HepG2 (cell line): ENCODE measurements around the gene FAM169A. TPM values are rescaled to one million over a fixed set of nuclear protein-coding genes. Genes with fewer than 3 reads are reported as not detected.

Source experiments
- ARNT ChIP-seq: fragments of 450-650 bp; IDR thresholded peaks from 2 replicates; pipeline ENCODE4 v1.6.1; 2017
- CHCHD3 ChIP-seq: sonication (generic); formaldehyde crosslinking; IDR thresholded peaks from 2 replicates; pipeline ENCODE4 v1.8.0; 2022; ENCODE audit warnings: mild to moderate bottlenecking, missing genetic modification reagents, moderate library complexity
- EP300 ChIP-seq, 3 experiments: sonication (generic) in 1 of 3; formaldehyde crosslinking in 1 of 3; IDR thresholded peaks; 2 replicates each; pipeline versions ENCODE4 v1.5.1 to v1.6.1; 2011 to 2020; ENCODE audit warnings: low read depth in 2 of 3, low read length in 2 of 3, borderline replicate concordance in 1 of 3, improper control_type of control experiment in 1 of 3, mild to moderate bottlenecking in 1 of 3, missing genetic modification reagents in 1 of 3, moderate library complexity in 1 of 3
- FOXJ3 ChIP-seq: sonication (generic); formaldehyde crosslinking; IDR thresholded peaks from 2 replicates; pipeline ENCODE4 v1.4.0; 2020; ENCODE audit warnings: missing genetic modification reagents, mild to moderate bottlenecking, borderline replicate concordance
- HDAC1 ChIP-seq: sonication (generic); formaldehyde crosslinking; IDR thresholded peaks from 2 replicates; pipeline ENCODE4 v1.5.1; 2020; ENCODE audit warnings: mild to moderate bottlenecking, missing genetic modification reagents
- HDAC2 ChIP-seq: sonication (generic); formaldehyde crosslinking; IDR thresholded peaks from 2 replicates; pipeline ENCODE4 v1.4.0; 2020; ENCODE audit warnings: missing genetic modification reagents
- HMGA1 ChIP-seq: sonication (generic); formaldehyde crosslinking; conservative IDR thresholded peaks from 2 replicates; pipeline ENCODE4 v1.4.0; 2020; ENCODE audit warnings: missing genetic modification reagents
- HNF4A ChIP-seq: sonication (generic); formaldehyde crosslinking; IDR thresholded peaks from 2 replicates; pipeline ENCODE4 v1.4.0; 2020; ENCODE audit warnings: missing genetic modification reagents
- HNF4G ChIP-seq, 2 experiments: sonication (generic) in 1 of 2; formaldehyde crosslinking in 1 of 2; IDR thresholded peaks; 2 replicates each; pipeline versions ENCODE4 v1.4.0 to v1.6.1; 2011 to 2020; ENCODE audit warnings: borderline replicate concordance in 2 of 2, low read depth in 2 of 2, mild to moderate bottlenecking in 2 of 2, low read length in 1 of 2, missing genetic modification reagents in 1 of 2, moderate library complexity in 1 of 2
- MTA3 ChIP-seq: sonication (generic); formaldehyde crosslinking; IDR thresholded peaks from 2 replicates; pipeline ENCODE4 v1.4.0; 2020; ENCODE audit warnings: missing genetic modification reagents
- NFRKB ChIP-seq: fragments of 450-650 bp; IDR thresholded peaks from 2 replicates; pipeline ENCODE4 v1.6.1; 2017
- PHF20 ChIP-seq: sonication (generic); formaldehyde crosslinking; IDR thresholded peaks from 2 replicates; pipeline ENCODE4 v1.5.0; 2020; ENCODE audit warnings: mild to moderate bottlenecking, missing genetic modification reagents
- PHF8 ChIP-seq: sonication (generic); formaldehyde crosslinking; IDR thresholded peaks from 2 replicates; pipeline ENCODE4 v1.5.0; 2020; ENCODE audit warnings: missing genetic modification reagents
- SAP130 ChIP-seq: IDR thresholded peaks from 2 replicates; pipeline ENCODE4 v1.6.1; 2016; ENCODE audit warnings: low read depth
- SETDB1 ChIP-seq: sonication (generic); formaldehyde crosslinking; IDR thresholded peaks from 2 replicates; pipeline ENCODE4 v1.5.1; 2020; ENCODE audit warnings: missing genetic modification reagents, mild to moderate bottlenecking, borderline replicate concordance
- SOX6 ChIP-seq, 2 experiments: fragments of 450-650 bp in 1 of 2; sonication (generic) in 1 of 2; formaldehyde crosslinking in 1 of 2; IDR thresholded peaks; 2 replicates each; pipeline versions ENCODE4 v1.4.0 to v1.6.1; 2017 to 2020; ENCODE audit warnings: antibody characterized with exemption in 1 of 2, mild to moderate bottlenecking in 1 of 2, missing genetic modification reagents in 1 of 2
- TCF7 ChIP-seq: sonication (generic); IDR thresholded peaks from 2 replicates; pipeline ENCODE4 v1.6.1; 2016; ENCODE audit warnings: antibody characterized with exemption, low read depth
- ZMYM2 ChIP-seq: sonication (generic); formaldehyde crosslinking; IDR thresholded peaks from 2 replicates; pipeline ENCODE4 v1.8.0; 2022; ENCODE audit warnings: mild to moderate bottlenecking, missing genetic modification reagents
- ZMYM4 ChIP-seq: sonication (generic); formaldehyde crosslinking; IDR thresholded peaks from 2 replicates; pipeline ENCODE4 v1.8.1; 2023; ENCODE audit warnings: mild to moderate bottlenecking, missing genetic modification reagents
- ZNF350 ChIP-seq: sonication (generic); formaldehyde crosslinking; IDR thresholded peaks from 2 replicates; pipeline ENCODE4 v1.4.0; 2020; ENCODE audit warnings: mild to moderate bottlenecking, low read depth, missing genetic modification reagents, borderline replicate concordance
- ZNF709 ChIP-seq: sonication (generic); formaldehyde crosslinking; IDR thresholded peaks from 2 replicates; pipeline ENCODE4 v1.5.0; 2020; ENCODE audit warnings: mild to moderate bottlenecking, missing genetic modification reagents
- ZSCAN25 ChIP-seq: sonication (generic); formaldehyde crosslinking; IDR thresholded peaks from 2 replicates; pipeline ENCODE4 v1.8.0; 2022; ENCODE audit warnings: mild to moderate bottlenecking, missing genetic modification reagents
- polyA plus RNA-seq, 8 experiments: library from polyadenylated mRNA; depleted of rRNA in 3 of 8; stranded (reverse) in 7 of 8; unstranded in 1 of 8; fragments of >200 nt; fragmentation: Illumina TruSeq in 4 of 8; extraction: Trizol in 4 of 8; gene quantifications; 2 replicates each; pipeline versions ENCODE4 v1.2.1 to v1.2.3, GENCODE V29; 2011 to 2016; ENCODE audit warnings: low read depth in 4 of 8, missing spikeins in 1 of 8, mixed read lengths in 1 of 8; ENCODE audit not compliant: insufficient read depth in 1 of 8
- total RNA-seq, 5 experiments: library from RNA; depleted of rRNA; stranded (reverse); fragments of >200 nt; fragmentation: Illumina TruSeq; extraction: Trizol; gene quantifications; 2 replicates each; pipeline ENCODE4 v1.2.3, GENCODE V29; 2016; ENCODE audit warnings: low read depth in 1 of 5
- TF ChIP-seq, protein P1 (sequence below), 2 experiments: sonication (generic) in 1 of 2; formaldehyde crosslinking in 1 of 2; IDR thresholded peaks; 2 replicates each; pipeline versions ENCODE4 v1.5.1 to v1.6.1; 2011 to 2020; ENCODE audit warnings: borderline replicate concordance in 1 of 2, low read depth in 1 of 2, low read length in 1 of 2, mild to moderate bottlenecking in 1 of 2, missing genetic modification reagents in 1 of 2, moderate library complexity in 1 of 2
- TF ChIP-seq, protein P2 (sequence below): sonication (generic); formaldehyde crosslinking; conservative IDR thresholded peaks from 2 replicates; pipeline ENCODE4 v1.5.0; 2020; ENCODE audit warnings: missing genetic modification reagents
- TF ChIP-seq, protein P3 (sequence below): sonication (generic); formaldehyde crosslinking; conservative IDR thresholded peaks from 2 replicates; pipeline ENCODE4 v1.4.0; 2020; ENCODE audit warnings: missing genetic modification reagents

Gene FAM169A
- total and polyA plus RNA-seq, 2 of the 13 experiments (the other 11 are each of a cell fraction or from before 2014, with no cell fraction given) = 21.1 to 110 TPM

DNA sequence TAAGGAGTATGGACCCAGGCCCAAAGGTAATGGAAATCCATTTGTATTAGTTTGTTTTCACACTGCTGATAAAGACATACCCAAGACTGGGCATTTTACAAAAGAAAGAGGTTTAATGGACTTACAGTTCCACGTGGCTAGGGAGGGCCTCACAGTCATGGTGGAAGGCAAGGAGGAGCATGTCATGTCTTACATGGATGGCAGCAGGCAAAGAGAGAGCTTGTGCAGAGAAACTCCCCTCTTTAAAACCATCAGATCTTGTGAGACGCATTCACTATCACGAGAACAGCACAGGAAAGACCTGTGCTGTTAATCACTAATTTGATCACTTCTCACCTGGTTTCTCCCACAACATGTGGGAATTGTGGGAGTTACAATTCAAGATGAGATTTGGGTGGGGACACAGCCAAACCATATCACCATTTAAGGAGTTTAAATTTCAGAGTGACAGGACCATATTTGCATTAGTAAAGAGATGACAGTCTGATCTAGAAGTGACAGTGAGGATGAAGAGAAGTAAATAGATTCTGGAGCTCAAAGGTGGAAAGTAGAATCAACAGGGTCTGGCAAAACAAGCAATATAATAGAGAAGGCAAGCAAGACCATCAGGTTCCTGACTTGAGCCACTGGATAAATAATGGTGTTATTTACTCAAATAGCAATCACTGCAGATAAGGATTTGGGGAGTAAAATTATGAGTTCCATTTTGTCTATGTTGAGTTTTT, 7.5 kb upstream of the FAM169A start (continued):
- TF ChIP-seq, protein P1, sequence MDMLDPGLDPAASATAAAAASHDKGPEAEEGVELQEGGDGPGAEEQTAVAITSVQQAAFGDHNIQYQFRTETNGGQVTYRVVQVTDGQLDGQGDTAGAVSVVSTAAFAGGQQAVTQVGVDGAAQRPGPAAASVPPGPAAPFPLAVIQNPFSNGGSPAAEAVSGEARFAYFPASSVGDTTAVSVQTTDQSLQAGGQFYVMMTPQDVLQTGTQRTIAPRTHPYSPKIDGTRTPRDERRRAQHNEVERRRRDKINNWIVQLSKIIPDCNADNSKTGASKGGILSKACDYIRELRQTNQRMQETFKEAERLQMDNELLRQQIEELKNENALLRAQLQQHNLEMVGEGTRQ (IDR thresholded peaks at IDR 0.05; ENCODE audit: low read depth, low read length) = no peak
- TF ChIP-seq, protein P1 (CRISPR knock-in tag; IDR thresholded peaks at IDR 0.05; ENCODE audit: borderline replicate concordance) = peak; percentile 58; the same call in 1 of the 2 replicates
- peak; percentile 40; the same call in 1 of the 2 replicates for TF ChIP-seq HDAC1
- TF ChIP-seq, protein P2, sequence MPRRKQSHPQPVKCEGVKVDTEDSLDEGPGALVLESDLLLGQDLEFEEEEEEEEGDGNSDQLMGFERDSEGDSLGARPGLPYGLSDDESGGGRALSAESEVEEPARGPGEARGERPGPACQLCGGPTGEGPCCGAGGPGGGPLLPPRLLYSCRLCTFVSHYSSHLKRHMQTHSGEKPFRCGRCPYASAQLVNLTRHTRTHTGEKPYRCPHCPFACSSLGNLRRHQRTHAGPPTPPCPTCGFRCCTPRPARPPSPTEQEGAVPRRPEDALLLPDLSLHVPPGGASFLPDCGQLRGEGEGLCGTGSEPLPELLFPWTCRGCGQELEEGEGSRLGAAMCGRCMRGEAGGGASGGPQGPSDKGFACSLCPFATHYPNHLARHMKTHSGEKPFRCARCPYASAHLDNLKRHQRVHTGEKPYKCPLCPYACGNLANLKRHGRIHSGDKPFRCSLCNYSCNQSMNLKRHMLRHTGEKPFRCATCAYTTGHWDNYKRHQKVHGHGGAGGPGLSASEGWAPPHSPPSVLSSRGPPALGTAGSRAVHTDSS (CRISPR knock-in tag) = no peak
- peak; percentile 53; the same call in 1 of the 2 replicates for TF ChIP-seq FOXJ3 (CRISPR knock-in tag)
- no peak for TF ChIP-seq CHCHD3 (CRISPR knock-in tag)
- peak; percentile 42; the same call in 1 of the 2 replicates for TF ChIP-seq TCF7
- no peak for TF ChIP-seq HMGA1 (CRISPR knock-in tag)
- TF ChIP-seq, protein P3, sequence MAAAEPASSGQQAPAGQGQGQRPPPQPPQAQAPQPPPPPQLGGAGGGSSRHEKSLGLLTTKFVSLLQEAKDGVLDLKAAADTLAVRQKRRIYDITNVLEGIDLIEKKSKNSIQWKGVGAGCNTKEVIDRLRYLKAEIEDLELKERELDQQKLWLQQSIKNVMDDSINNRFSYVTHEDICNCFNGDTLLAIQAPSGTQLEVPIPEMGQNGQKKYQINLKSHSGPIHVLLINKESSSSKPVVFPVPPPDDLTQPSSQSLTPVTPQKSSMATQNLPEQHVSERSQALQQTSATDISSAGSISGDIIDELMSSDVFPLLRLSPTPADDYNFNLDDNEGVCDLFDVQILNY (CRISPR knock-in tag) = no peak
- TF ChIP-seq ZNF350 (CRISPR knock-in tag) = no peak
- TF ChIP-seq SOX6 (IDR thresholded peaks at IDR 0.05) = no peak
- peak; percentile 36; the same call in 1 of the 2 replicates for TF ChIP-seq SOX6 (CRISPR knock-in tag; IDR thresholded peaks at IDR 0.05)
- TF ChIP-seq SETDB1 = peak; percentile 72; the same call in 1 of the 2 replicates
- TF ChIP-seq PHF8 = no peak
- peak; percentile 56; the same call in 1 of the 2 replicates for TF ChIP-seq HDAC2 (CRISPR knock-in tag)
- TF ChIP-seq ARNT = no peak
- TF ChIP-seq PHF20 = no peak
- peak; percentile 54 for TF ChIP-seq HNF4A (CRISPR knock-in tag)
- peak; percentile 39; the same call in 1 of the 2 replicates for TF ChIP-seq HNF4G (IDR thresholded peaks at IDR 0.05; ENCODE audit: borderline replicate concordance, low read depth, low read length)
- TF ChIP-seq HNF4G (CRISPR knock-in tag; IDR thresholded peaks at IDR 0.05; ENCODE audit: borderline replicate concordance, low read depth) = no peak
- peak in 1 of 2 experiments; percentile 68; a peak in 2 of 4 replicates for TF ChIP-seq EP300 (IDR thresholded peaks at IDR 0.05; ENCODE audit: low read depth in 2 of 2, low read length in 2 of 2)
- TF ChIP-seq EP300 (CRISPR knock-in tag; IDR thresholded peaks at IDR 0.05; ENCODE audit: borderline replicate concordance) = 0 out of 2 replicates have a peak, but pooled peaks have one; percentile 26
- TF ChIP-seq ZNF709 (CRISPR knock-in tag) = no peak
- TF ChIP-seq SAP130 (CRISPR knock-in tag) = peak; percentile 47
- no peak for TF ChIP-seq ZSCAN25 (CRISPR knock-in tag)
- peak; percentile 64; the same call in 1 of the 2 replicates for TF ChIP-seq ZMYM2 (CRISPR knock-in tag)
- TF ChIP-seq NFRKB = no peak
- TF ChIP-seq ZMYM4 (CRISPR knock-in tag) = peak; percentile 88
- TF ChIP-seq MTA3 (CRISPR knock-in tag) = no peak
